MM.1S (cell line): ENCODE measurements around the gene SLC28A1.

Source experiments
- EZH2 ChIP-seq: fragments of 300-600 bp; sonication (generic); optimal IDR thresholded peaks from 2 replicates; pipeline ENCODE3; 2017; ENCODE audit warnings: low read depth, mild to moderate bottlenecking, antibody characterized with exemption, low read length, mixed read lengths
- TF ChIP-seq, protein P1 (sequence below): fragments of 300-600 bp; sonication (generic); IDR thresholded peaks from 2 replicates; pipeline ENCODE4 v1.5.1; 2016; ENCODE audit warnings: antibody characterized with exemption, low read length, mixed read lengths

DNA sequence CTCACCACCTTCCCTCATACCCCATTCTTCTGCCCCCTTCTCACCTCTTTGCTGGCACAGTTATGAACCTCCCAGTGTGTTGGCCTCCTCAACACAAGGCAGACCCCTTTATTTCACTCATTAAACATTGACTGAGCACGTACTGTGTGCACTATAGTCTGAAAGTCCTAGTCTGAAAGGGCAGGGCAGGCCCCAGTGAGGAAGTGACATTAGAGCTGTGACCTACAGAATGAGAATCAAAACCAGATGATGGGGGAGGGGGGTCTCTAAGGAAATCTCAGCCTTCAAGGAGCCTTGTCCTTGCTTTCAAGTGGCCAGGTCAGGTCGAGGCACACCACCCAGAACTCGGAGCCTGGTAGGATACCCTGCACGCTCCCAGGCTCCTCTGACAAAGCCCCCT is 3.5 kb downstream of the SLC28A1 start:
- TF ChIP-seq, protein P1, sequence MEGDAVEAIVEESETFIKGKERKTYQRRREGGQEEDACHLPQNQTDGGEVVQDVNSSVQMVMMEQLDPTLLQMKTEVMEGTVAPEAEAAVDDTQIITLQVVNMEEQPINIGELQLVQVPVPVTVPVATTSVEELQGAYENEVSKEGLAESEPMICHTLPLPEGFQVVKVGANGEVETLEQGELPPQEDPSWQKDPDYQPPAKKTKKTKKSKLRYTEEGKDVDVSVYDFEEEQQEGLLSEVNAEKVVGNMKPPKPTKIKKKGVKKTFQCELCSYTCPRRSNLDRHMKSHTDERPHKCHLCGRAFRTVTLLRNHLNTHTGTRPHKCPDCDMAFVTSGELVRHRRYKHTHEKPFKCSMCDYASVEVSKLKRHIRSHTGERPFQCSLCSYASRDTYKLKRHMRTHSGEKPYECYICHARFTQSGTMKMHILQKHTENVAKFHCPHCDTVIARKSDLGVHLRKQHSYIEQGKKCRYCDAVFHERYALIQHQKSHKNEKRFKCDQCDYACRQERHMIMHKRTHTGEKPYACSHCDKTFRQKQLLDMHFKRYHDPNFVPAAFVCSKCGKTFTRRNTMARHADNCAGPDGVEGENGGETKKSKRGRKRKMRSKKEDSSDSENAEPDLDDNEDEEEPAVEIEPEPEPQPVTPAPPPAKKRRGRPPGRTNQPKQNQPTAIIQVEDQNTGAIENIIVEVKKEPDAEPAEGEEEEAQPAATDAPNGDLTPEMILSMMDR, result no peak
- no peak for TF ChIP-seq EZH2
